ENCODE measurements around the gene ABCE1.

GRCh38 chr4:145066063-145066501 lies 32.0 kb upstream of the ABCE1 start:
- TF ChIP-seq EZH2 (IDR thresholded peaks at IDR 0.05; ENCODE audit: borderline replicate concordance, low read depth, low read length, poor library complexity, severe bottlenecking) (no peak), CTCF (conservative IDR thresholded peaks at IDR 0.05; ENCODE audit: low read depth, low read length) (no peak)
